ENCODE measurements around the gene OR2T35.
"Not testable (repeated sequence)": the region's sequence is repeated elsewhere in the genome, so short reads cannot be mapped to it uniquely, and the experiment has no call there.

The OR2T35 gene

GRCh38 chr1:248641583-248641982 lies 3.5 kb downstream of the OR2T35 start:
- H3K9me3 ChIP-seq (ENCODE audit: control insufficient read depth, insufficient read depth, low read length); H3K4me1 ChIP-seq (ENCODE audit: control insufficient read depth, insufficient read depth, low read length); H3K4me3 ChIP-seq (ENCODE audit: low read depth, low read length); H3K9ac ChIP-seq (ENCODE audit: low read depth, low read length); H3K27me3 ChIP-seq (ENCODE audit: control insufficient read depth, insufficient read depth, low read length); H3K36me3 ChIP-seq (ENCODE audit: control insufficient read depth, insufficient read depth, low read length): not testable (repeated sequence)

GRCh38 chr1:248640906-248641305 lies 4.2 kb downstream of the OR2T35 start:
- not testable (repeated sequence) for H3K27me3 ChIP-seq (ENCODE audit: control insufficient read depth, insufficient read depth, low read length); H3K4me1 ChIP-seq (ENCODE audit: control insufficient read depth, insufficient read depth, low read length); H3K9ac ChIP-seq (ENCODE audit: low read depth, low read length); H3K4me3 ChIP-seq (ENCODE audit: low read depth, low read length); H3K36me3 ChIP-seq (ENCODE audit: control insufficient read depth, insufficient read depth, low read length); H3K9me3 ChIP-seq (ENCODE audit: control insufficient read depth, insufficient read depth, low read length)

GRCh38 chr1:248639652-248640051 lies 5.4 kb downstream of the OR2T35 start:
- not testable (repeated sequence) for H3K36me3 ChIP-seq (ENCODE audit: control insufficient read depth, insufficient read depth, low read length); H3K4me3 ChIP-seq (ENCODE audit: low read depth, low read length); H3K4me1 ChIP-seq (ENCODE audit: control insufficient read depth, insufficient read depth, low read length); H3K9ac ChIP-seq (ENCODE audit: low read depth, low read length); H3K27me3 ChIP-seq (ENCODE audit: control insufficient read depth, insufficient read depth, low read length); H3K9me3 ChIP-seq (ENCODE audit: control insufficient read depth, insufficient read depth, low read length)

GRCh38 chr1:248636612-248637011 lies 8.5 kb downstream of the OR2T35 start:
- H3K9ac ChIP-seq (ENCODE audit: low read depth, low read length); H3K27me3 ChIP-seq (ENCODE audit: control insufficient read depth, insufficient read depth, low read length); H3K36me3 ChIP-seq (ENCODE audit: control insufficient read depth, insufficient read depth, low read length); H3K9me3 ChIP-seq (ENCODE audit: control insufficient read depth, insufficient read depth, low read length); H3K4me1 ChIP-seq (ENCODE audit: control insufficient read depth, insufficient read depth, low read length); H3K4me3 ChIP-seq (ENCODE audit: low read depth, low read length): not testable (repeated sequence)

- H3K4me1 ChIP-seq (ENCODE audit: control insufficient read depth, insufficient read depth, low read length); H3K9me3 ChIP-seq (ENCODE audit: control insufficient read depth, insufficient read depth, low read length); H3K4me3 ChIP-seq (ENCODE audit: low read depth, low read length); H3K27me3 ChIP-seq (ENCODE audit: control insufficient read depth, insufficient read depth, low read length); H3K36me3 ChIP-seq (ENCODE audit: control insufficient read depth, insufficient read depth, low read length); H3K9ac ChIP-seq (ENCODE audit: low read depth, low read length): not testable (repeated sequence)
Measured at GRCh38 chr1:248634991-248635390, 10.1 kb downstream of the OR2T35 start, which contains the start of gene OR2T11. OR2T11 (minus strand) TSS chr1:248635091; CDS start chr1:248627128, 7,963 bp downstream.

- H3K9me3 ChIP-seq (ENCODE audit: control insufficient read depth, insufficient read depth, low read length): no peaks in the 10 kb centered on the region
- no peaks in the 10 kb centered on the region for H3K4me1 ChIP-seq (ENCODE audit: control insufficient read depth, insufficient read depth, low read length)
- H3K36me3 ChIP-seq (ENCODE audit: control insufficient read depth, insufficient read depth, low read length): no peaks in the 10 kb centered on the region
- no peaks in the 10 kb centered on the region for H3K27me3 ChIP-seq (ENCODE audit: control insufficient read depth, insufficient read depth, low read length)
- H3K9ac ChIP-seq (ENCODE audit: low read depth, low read length): no peak overlapping the region
- H3K4me3 ChIP-seq (ENCODE audit: low read depth, low read length): no peak overlapping the region
Measured at GRCh38 chr1:248631354-248632008, 13.6 kb downstream of the OR2T35 start.

- H3K4me3 ChIP-seq (ENCODE audit: low read depth, low read length): no peak overlapping the region
- no peak overlapping the region for H3K9ac ChIP-seq (ENCODE audit: low read depth, low read length)
- no peaks in the 10 kb centered on the region for H3K36me3 ChIP-seq (ENCODE audit: control insufficient read depth, insufficient read depth, low read length)
- no peaks in the 10 kb centered on the region for H3K27me3 ChIP-seq (ENCODE audit: control insufficient read depth, insufficient read depth, low read length)
- H3K9me3 ChIP-seq (ENCODE audit: control insufficient read depth, insufficient read depth, low read length): no peaks in the 10 kb centered on the region
- no peaks in the 10 kb centered on the region for H3K4me1 ChIP-seq (ENCODE audit: control insufficient read depth, insufficient read depth, low read length)
Measured at GRCh38 chr1:248630551-248630950, 14.5 kb downstream of the OR2T35 start.

GRCh38 chr1:248627971-248628844 lies 16.9 kb downstream of the OR2T35 start:
- Histone ChIP-seq H3K4me3 (ENCODE audit: low read depth, low read length) (no peak overlapping the region), H3K9me3 (ENCODE audit: control insufficient read depth, insufficient read depth, low read length) (no peaks in the 10 kb centered on the region), H3K27me3 (ENCODE audit: control insufficient read depth, insufficient read depth, low read length) (no peaks in the 10 kb centered on the region), H3K9ac (ENCODE audit: low read depth, low read length) (no peak overlapping the region), H3K36me3 (ENCODE audit: control insufficient read depth, insufficient read depth, low read length) (no peaks in the 10 kb centered on the region), H3K4me1 (ENCODE audit: control insufficient read depth, insufficient read depth, low read length) (no peaks in the 10 kb centered on the region)

GRCh38 chr1:248625971-248626370 lies 19.1 kb downstream of the OR2T35 start:
- H3K27me3 ChIP-seq (ENCODE audit: control insufficient read depth, insufficient read depth, low read length): no peaks in the 10 kb centered on the region
- H3K4me3 ChIP-seq (ENCODE audit: low read depth, low read length): no peak overlapping the region
- no peak overlapping the region for H3K9ac ChIP-seq (ENCODE audit: low read depth, low read length)
- no peaks in the 10 kb centered on the region for H3K4me1 ChIP-seq (ENCODE audit: control insufficient read depth, insufficient read depth, low read length)
- H3K36me3 ChIP-seq (ENCODE audit: control insufficient read depth, insufficient read depth, low read length): no peaks in the 10 kb centered on the region
- no peaks in the 10 kb centered on the region for H3K9me3 ChIP-seq (ENCODE audit: control insufficient read depth, insufficient read depth, low read length)

GRCh38 chr1:248625166-248625565 lies 19.9 kb downstream of the OR2T35 start:
- Histone ChIP-seq H3K4me1 (ENCODE audit: control insufficient read depth, insufficient read depth, low read length) (no peaks in the 10 kb centered on the region), H3K9ac (ENCODE audit: low read depth, low read length) (no peak overlapping the region), H3K4me3 (ENCODE audit: low read depth, low read length) (no peak overlapping the region), H3K9me3 (ENCODE audit: control insufficient read depth, insufficient read depth, low read length) (no peaks in the 10 kb centered on the region), H3K27me3 (ENCODE audit: control insufficient read depth, insufficient read depth, low read length) (no peaks in the 10 kb centered on the region), H3K36me3 (ENCODE audit: control insufficient read depth, insufficient read depth, low read length) (no peaks in the 10 kb centered on the region)

GRCh38 chr1:248622570-248623001 lies 22.5 kb downstream of the OR2T35 start:
- no peaks in the 10 kb centered on the region for H3K36me3 ChIP-seq (ENCODE audit: control insufficient read depth, insufficient read depth, low read length)
- H3K4me3 ChIP-seq (ENCODE audit: low read depth, low read length): no peak overlapping the region
- H3K27me3 ChIP-seq (ENCODE audit: control insufficient read depth, insufficient read depth, low read length): no peaks in the 10 kb centered on the region
- H3K4me1 ChIP-seq (ENCODE audit: control insufficient read depth, insufficient read depth, low read length): no peaks in the 10 kb centered on the region
- no peaks in the 10 kb centered on the region for H3K9me3 ChIP-seq (ENCODE audit: control insufficient read depth, insufficient read depth, low read length)
- H3K9ac ChIP-seq (ENCODE audit: low read depth, low read length): no peak overlapping the region

- Histone ChIP-seq H3K36me3 (ENCODE audit: control insufficient read depth, insufficient read depth, low read length) (no peaks in the 10 kb centered on the region), H3K9me3 (ENCODE audit: control insufficient read depth, insufficient read depth, low read length) (no peaks in the 10 kb centered on the region), H3K4me1 (ENCODE audit: control insufficient read depth, insufficient read depth, low read length) (no peaks in the 10 kb centered on the region), H3K9ac (ENCODE audit: low read depth, low read length) (no peak overlapping the region), H3K4me3 (ENCODE audit: low read depth, low read length) (no peak overlapping the region), H3K27me3 (ENCODE audit: control insufficient read depth, insufficient read depth, low read length) (no peaks in the 10 kb centered on the region)
Measured at GRCh38 chr1:248621770-248622169, 23.3 kb downstream of the OR2T35 start.
